Activated CD4-positive, alpha-beta T cell treated with anti-CD3 and anti-CD28 coated beads, Interleukin-10, Interleukin-2, amounts not matched to agents 100 ng/mL and 50 ng/mL, durations not matched to agents 16 hours and 8 hours (primary cell): ENCODE measurements around the gene CTU2.

Experiments used
- DNase-seq: peaks from one replicate; pipeline ENCODE4 v3.0.0-alpha.2; 2020

CTU2 gene

DNA sequence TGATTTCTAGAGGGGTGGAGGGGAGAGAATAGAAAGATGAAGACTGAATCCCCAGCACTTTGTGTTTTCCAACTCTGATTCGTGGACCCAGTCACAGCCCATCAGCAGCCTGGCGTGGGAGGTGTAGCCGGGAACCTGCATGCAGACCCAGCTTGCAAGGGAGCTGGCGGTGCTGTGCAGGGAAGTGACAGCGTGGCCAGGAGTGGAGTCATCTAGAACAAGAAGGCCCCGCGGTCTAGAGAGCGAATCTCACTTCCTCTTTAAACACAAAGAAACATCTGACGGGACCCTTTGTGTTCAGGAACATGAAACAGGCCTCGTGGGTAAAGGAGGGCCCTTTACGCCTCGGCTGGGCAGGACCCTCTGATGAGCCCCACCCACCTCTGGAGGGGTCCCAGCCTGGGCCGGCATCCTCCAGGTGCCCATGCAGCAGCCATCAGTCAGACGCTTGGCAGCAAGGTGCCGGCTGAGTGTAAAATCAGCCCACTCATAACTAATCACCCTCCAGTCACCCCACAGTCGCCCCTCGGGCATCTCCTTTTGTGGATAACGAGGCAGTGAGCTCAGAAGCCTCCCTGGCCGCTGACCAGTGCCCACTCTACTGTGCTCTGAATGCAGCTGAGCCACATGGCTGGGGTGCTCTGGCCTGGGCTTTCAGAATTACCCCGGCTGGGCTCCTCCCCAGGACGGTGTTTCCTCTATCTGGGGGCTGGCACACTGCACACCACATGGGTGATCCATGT is 24.4 kb upstream of the CTU2 start:
- peak; percentile 80 for DNase-seq

DNA sequence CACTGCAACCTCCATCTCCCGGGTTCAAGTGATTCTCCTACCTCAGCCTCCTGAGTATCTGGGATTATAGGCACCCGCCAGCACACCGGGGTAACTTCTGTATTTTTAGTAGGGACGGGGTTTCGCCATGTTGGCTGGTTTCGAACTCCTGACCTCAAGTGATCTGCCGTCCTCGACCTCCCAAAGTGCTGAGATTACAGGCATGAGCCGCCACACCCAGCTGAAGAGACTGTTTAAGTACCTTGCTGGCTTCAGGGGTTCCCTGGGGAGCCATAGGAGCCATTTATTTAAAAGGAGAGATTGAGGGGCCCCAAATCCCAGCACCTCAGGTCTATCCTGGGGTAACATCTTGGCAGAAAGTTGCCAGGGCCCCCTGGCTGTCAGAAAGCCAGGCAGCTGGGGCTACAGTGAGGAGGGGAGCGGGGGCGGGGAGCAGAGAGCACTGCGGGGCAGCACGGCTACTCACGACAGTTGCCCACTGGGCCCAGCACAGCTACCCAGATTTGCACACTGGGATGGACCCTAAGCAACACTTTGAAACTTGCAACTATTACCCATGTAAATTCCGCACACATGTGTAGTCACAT is 21.6 kb upstream of the CTU2 start:
- DNase-seq = no peak

DNA sequence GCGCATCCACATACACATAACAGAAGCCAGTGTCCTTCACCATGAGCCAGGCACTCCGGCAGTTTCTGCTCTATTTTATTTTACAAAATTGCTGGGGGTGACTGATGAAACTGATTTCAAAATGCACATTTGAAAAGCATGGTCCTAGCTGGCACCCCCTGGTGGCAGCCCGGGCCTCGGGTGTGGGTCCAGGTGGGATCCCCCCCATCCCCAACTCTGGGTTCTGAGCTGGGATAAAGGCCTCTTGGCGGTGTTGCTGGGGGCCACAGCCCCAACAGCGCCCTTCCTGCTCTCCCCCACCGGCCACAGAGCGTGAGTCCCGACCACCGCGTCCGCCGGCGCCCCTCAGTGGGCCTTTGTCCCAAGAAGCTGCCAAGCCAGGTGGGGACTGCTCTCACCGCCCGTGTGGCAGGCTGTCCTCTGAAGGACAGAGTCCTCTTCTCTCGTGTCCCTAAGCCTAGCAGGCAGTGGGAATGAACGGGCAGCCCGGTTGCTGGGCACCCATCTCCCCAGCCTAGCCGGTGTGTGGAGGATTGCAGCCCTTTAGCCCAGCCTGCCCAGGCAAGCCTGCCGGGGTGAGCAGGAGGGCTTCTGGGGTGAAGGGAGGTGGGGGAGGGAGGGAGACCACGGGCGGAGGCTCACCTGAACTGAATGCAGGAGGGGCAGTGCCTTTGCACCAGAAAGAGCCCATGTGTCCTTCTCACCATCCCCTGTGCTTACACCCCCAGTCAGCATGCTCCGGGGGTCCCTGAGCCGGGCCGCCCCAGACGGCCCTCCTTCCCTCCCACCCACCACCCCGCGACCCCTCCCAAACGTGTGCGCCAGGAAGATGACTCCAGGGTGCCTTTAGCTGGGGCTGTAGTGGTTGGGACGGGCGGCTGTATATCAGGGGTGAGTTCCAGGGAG is 20.9 kb upstream of the CTU2 start:
- peak; percentile 53 for DNase-seq

DNA sequence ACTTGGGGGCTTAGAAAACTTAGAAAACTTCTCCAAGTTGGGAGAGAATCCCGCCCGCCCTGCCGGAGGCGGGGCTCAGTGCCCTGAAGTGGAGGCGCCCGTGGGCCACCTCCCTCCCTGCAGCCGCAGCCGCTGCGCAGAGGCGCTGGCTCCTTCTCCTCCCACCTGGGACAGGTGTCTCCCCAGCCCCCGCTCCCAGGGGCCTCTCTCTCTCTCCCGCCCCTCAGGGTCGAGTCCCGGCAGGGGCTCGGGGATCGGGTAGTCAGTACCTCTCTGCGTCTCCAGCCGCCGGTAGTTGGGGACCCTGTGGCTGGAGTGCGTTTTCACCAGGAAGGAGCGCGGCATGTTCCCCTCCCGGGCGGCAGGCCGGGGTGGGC is 20.3 kb upstream of the CTU2 start:
- DNase-seq = no peak

DNA sequence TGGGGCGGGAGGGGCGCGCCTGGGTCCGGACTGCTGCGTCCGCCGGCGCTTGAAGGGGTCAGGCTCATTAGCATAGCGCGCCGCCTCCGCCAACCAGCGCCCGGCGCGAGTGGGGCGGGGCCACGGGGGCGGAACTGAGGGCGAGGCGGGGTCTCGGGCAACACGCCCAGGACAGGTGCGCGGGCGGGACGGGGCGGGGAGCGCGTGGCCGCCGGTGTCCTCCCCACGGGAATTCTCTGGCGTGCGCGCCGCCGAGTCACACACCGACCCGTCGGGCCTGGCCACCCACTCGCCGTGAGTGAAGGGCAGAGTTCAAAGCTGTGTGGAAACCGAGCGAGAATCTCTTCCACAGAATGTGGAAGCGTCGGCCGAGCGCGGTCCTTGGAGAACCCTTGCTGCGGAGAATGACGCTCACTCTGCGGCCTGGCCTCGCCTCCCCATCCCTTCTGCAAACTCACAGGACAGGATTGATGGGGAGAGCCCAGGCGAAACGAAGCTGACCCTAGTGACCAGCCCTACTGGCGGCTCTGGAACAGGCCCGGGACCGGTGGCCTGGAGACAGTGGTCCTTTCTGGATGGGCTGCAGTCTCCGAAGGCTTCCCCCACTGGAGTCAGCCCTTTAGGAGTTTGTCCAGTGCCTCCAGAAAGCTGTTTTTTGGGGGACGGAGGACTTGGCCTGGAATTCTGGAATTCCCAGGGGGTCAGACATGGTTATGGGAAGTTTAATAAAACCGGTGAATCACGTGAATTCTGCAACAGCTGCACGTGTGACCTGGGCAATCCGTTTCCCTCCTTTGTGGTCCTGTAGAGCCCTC is 19.7 kb upstream of the CTU2 start, which contains the start of gene SNAI3:
Gene SNAI3 (minus strand): TSS at position 69 of the 815 bp plus-strand sequence. CDS start 101 bp downstream, outside the sequence.
- DNase-seq = peak; percentile 85

DNA sequence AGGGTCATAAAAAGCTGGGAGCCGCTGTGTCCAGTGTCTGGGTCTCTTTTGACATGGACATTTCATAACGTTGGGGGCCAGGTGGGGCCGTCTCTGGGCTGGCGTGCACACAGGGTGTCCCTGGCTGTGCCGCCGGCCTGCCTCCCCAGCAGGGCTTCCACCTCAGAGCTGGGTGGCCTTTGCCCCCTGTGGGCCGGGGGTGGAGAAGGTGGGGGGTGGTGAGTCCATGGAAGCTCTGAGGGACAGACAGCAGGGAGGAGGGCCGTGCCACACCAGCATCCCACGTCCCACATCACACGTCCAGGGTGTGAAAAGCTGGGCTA is 19.1 kb upstream of the CTU2 start:
- no peak for DNase-seq

DNA sequence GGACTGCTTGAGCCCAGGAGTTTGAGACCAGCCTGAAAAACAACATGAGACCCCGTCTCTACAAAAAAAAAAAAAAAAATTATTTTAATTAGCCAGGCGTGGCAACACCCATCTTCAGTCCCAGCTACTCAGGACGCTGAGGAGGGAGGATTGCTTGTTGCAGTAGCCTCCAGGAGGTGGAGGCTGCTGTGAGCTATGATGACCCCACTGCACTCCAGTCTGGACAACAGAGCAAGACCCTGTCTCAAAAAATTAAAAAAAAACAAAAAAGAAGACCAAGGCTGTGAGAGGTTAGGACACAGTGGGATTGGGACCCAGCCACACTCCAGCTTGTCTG is 18.7 kb upstream of the CTU2 start:
- no peak for DNase-seq

DNA sequence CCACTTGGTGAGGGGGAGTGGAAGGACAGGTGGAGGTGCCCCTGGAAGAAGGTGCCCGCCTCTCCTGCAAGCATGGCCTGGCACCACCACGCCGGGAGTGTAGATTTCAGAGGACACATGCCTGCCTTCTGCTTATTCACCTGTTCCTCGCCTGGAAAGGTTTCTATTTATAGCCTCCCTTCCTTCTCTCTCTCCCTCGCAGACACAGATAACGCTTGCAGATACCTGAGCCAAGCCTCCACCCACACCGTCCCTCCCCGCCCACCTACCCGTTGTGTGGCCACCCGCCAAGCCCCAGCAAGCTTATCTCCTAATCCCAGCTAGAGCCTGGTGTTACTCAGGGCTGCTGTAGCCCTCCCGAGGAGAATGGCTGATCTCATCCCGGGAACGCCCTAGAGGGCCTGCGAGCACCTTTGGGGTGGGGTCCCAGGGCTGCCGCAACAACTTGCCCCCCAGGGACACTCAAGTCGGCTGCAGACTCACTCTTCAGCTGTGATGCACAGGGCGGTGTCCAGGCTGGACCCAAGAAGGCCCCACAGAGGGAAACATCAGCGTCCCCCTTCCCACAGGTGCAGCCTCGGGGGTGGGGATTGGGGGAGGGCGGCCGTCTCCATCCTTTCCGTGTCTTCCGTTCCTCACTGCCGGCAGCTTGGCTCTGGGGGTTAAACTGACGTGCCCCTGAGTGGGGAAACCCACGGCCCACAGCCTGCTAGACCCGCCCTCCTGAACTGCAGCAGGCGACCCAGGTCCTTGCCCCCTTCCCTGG is 18.1 kb upstream of the CTU2 start:
- DNase-seq = no peak

DNA sequence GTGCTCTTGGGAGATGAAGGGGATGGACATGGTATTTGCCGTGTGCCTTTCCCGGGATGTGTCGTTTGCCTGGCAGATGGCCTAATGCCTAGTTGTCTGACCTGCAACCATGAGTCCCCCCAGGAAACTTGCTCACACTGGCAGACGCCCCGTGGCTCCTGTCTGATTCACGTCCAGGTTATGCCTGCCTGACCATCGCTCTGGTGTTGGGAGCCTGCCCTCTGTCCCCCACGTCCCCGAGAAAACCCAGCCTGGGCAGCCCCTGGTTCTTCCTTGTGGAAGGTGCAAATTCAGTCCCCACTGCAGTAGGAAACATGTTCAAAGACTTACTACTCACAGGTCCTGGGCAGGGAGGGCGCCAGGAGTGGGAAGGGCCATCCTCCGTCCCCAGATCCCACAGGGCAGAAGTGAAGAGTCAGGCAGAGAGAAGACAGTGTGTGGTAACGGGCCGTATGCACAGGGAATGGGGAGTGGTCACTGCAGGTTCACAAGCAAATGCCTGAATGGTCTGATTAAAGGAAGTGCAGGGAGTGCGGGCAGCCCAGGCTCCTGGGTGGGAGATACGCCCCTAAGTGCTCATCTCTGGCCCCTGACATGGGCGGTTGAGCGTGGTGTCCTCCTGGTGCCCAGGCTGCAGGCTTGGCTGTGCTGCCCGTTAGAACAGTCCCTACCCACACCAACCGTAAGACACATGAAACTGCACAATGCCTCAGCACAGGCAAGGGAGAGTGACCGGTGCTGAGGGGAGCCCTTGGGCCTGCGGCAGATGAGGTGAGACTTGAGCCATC is 15.8 kb upstream of the CTU2 start:
- no peak for DNase-seq

DNA sequence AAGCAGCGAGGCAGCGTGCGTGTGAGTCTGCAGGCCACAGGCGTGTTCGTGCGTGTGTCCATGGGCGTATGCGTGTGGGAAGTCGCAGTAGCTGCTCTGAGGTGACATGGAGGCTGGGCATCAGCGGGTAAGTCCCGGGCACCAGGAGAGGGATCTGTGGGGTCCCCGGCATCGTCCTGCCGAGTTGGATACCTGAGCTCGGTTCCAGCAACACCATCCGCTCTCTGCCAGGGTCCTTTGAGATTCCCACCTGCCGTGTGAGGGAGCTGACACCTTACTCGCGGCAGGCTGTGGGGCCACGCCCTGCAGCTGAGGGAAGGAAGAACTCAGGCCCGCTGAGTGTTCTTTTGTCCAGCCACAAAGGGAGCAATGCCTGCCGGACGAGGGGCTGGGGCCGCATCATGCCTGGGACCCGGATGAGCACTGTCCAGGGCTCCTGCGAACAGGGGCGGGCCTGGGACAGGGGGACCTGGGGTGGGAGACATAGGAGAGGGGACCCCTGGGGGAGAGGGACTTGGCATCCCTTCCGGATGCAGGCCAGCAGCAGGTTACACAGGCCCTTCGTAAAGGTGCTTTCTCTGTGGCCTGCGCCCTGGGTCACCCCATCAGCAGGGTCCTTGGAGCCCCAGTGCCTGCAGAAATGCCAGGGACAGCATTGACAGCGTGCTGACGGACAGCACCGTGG is 15.0 kb upstream of the CTU2 start:
- DNase-seq = no peak

DNA sequence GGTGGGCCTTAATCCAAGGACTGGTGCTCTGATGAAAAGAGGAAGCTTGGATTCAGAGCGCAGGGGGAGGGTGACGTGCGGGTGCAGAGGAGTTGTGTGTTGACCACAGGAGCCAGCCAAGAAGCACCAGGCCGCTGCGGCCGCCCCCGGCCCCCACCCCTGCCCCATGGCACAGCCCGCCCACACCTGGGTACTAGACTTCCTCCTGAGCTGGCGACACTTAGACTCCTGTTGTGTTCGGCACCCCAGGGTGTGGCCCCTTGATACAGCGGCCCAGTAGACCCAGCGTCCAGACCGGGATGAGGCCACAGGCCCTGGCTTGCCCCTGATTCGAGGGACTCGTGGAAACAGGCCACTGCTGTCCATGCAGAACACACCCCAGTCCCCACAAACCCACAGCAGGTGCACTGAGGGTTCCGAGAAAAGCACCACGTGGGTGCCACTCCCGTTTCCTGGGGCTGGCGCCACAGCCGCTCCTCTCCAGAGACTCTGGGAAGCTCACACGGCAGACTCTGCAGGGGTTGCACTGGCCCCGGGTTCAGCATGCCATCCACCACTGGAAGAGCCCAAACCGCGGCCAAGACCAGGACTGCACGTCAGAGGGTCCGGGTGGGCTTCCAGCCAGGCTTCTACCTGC is 14.3 kb upstream of the CTU2 start:
- DNase-seq = no peak

DNA sequence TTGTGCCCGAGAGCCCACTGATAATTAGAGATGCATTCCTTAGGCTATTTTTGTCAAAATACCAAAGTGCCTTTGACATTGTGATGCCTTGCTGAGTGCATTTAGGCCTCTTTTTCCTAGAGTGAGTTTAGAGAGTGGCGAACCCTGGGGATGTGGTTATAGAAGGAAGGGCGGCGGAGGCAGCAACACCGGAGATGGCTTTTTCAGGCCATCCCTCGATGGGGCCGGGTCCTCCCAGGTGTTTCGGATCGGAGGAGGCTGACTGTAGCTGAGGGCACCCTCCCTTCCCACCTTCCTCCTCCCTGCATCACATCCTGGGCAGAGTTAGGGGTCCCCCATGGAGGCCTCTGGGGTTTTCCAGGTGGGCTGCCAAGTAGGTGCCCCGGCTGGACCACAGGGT is 13.4 kb upstream of the CTU2 start:
- DNase-seq = no peak

DNA sequence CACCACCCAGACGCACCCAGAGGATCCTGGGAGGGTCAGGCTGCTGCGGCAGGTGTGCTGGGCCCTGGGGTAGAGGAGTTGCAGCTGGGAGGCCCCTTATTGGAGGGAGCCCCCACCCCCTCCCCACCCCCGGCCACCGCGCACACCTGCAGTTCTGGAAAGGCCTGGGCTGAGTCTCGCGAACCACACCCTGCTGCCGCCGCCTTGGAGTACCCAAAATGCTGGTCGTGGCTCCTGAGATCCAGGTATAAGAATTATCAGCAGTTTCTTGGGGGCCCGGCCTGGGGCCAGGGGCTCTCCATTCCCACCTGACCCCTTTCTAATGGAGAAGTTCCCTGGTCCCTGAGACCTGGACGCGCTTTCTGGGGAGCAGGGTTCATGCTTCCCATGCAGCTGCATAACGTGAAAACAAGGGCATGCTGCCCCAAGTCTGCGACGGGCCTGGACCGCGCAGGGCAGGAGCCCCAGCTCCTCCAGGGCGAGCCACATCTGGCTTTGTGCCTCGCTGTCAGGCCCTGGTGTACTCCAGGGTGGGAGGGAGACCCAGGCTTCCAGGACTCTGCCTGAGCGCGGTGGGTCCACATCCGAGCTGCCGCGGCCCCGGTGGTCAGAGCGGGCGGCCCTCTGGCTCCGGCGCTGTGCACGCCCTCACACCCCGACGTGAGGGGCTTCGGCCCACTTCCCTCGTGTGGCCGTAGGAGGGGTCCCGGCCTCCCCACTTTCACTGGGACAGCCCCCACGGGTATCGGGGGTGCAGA is 12.7 kb upstream of the CTU2 start:
- DNase-seq = no peak

DNA sequence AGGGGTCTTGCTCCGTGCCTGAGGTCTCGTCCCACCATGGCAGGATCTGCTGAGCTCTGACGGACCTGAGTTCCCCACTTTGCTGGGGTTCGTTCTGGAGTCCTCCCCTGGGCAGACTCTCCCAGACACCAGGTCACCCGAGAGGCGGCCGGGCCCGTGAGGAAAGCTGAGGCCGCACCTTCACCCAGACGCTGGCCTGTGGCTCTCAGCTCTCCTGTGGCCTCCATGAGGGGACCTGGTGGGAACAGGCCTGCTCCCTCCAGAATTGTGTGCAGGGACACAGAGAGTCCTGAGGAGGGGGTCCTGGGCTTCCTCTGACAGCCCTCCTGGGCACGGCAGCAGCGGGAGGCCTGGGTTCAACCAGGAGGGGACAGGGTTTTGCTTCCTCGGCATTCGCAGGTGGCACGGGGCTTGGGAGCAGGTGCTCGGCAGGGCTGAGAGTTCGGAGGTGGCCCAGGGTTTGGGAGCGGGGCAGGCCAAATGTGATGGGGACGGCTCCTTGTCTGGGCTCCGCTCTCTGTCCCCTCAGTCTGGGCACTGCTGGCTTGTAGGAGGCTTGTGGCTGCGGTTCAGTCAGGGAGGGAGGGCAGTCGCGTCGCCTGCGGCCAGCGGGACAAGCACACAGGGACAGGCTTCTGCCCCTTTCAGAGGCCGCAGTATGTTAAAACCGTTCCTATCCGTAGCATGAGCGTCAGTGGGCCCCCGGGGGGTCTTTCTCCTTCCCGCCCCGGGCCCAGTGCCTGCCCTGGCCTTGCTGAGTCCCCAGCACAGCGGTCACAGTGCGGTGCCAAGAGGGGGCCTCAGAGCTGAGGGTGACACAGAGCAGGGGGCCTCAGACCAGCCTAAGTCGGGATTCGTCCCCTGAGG is 11.8 kb upstream of the CTU2 start:
- DNase-seq = no peak

DNA sequence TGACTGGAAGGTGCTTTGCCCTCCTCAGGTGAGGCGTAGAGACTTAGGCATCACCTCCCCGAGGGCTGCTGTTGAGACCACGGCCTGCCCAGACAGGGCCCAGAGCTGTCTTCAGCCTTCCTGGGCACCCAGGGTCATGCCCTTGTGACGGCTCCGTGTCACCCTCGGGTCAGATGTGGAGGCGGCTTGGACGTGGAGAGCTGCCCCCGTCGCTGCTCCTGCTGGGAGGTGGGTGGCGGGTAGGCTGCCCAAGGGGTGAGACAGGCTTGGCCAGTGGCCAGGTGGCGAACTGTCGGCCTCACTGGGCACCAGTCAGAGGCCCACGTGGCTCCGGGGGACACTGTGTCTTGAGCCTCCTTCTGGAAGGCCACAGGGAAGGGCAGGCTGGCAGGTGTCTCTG is 11.1 kb upstream of the CTU2 start:
- DNase-seq = no peak

DNA sequence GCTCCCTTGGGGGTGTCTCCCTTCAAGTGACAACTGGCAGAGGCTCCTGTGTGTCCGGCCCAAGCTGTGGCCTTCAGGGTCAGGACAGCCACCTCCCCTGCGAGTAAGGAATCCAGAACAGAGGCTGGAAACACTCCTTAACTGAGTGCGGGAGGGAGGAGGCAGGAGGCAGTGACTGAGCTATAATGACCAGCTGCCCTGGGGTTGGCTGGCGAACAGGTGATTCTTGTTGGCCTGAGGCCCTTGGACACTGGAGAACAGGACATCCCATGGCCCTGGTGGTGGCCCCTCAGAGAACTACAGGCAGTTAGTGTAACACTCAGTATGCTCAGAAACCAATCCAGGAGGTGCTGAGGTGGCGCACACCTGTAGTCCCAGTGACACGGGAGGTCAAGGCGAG is 10.6 kb upstream of the CTU2 start:
- DNase-seq = no peak

DNA sequence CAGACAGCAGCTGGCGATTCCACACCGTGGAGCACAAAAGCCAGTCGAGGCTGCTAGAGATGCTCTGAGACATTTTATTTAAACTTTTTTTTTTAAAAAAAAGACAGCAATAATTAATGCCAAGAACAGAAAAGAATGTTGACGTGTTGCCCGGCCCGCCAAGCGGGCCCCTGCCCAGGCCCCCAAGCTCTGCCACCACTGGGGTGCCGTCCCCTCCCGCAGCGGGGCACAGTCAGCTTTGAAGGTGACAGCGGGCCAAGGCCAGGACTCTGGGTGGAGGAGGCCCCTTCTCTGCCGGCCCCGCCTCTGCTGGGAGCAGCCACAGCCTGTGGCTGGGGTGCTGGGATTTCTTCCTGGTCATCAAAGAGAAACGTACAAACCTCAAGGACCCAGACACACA is 9.9 kb upstream of the CTU2 start:
- no peak for DNase-seq

DNA sequence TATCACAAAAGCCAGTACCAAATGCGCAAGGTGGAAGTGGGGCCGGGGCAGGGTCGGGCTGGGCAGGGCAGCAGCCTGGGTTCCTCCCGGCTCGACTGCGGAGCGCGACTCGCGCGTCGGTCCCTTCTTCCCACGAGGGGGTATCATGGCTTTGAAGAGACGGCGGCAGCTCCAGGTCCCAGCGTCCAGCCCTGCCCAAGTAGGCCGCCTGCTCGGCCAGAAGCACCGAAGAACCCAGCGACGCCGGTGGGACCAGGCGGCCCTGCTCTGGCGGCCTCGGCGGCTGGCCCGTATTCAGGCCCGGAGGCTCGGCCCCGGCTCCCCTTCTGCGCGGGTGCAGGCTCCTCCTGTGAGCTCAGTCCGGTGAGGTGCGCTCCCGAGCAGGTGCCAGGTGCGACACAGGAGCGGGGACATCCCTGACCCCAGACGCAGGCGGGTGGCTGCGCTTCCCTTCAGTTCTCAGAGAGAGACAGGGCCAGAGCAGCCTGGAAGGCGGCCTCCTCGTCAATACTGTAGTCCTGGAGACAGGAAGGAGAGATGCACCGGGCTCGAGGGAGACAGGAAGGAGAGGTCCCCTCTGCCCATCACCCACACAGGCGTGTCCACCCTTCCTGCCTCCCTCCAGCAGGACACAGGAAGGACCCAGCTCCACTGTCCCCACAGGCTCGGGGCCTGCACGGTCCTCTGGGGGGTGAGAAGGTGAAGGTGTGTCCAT is 9.0 kb upstream of the CTU2 start:
- no peak for DNase-seq
